ENCODE measurements around the gene SMYD2.
A peak's percentile ranks its signal among the peaks of the same experiment; 100 is the strongest.

The SMYD2 gene

GRCh38 chr1:214281021-214281719, at the start of gene SMYD2:
Gene SMYD2 (plus strand): TSS chr1:214281159. CDS start chr1:214281255, 96 bp downstream.
- DNase-seq (peak; percentile 76), ATAC-seq (ENCODE audit: insufficient read depth, low read depth) (peak; percentile 79)
- TF ChIP-seq EZH2 (IDR thresholded peaks at IDR 0.05; ENCODE audit: borderline replicate concordance, low read depth, low read length, severe bottlenecking) (no peak), CTCF (IDR thresholded peaks at IDR 0.05; ENCODE audit: borderline replicate concordance, extremely low read depth, low read length, poor library complexity, severe bottlenecking) (no peak)
- Histone ChIP-seq H3K27me3 (ENCODE audit: insufficient read depth, low read length, poor library complexity) (no peaks in the 10 kb centered on the region), H3K79me2 (ENCODE audit: insufficient read depth, low read length) (peaks cover 44% of the 10 kb centered on the region), H3K27ac (ENCODE audit: low read length) (peak within 1 kb of the TSS; percentile 85), H3K36me3 (ENCODE audit: insufficient read depth, low read length) (no peaks in the 10 kb centered on the region), H3K4me2 (ENCODE audit: insufficient read depth, low read length) (peak within 1 kb of the TSS; percentile 79), H4K20me1 (ENCODE audit: insufficient read depth, low read length) (no peaks in the 10 kb centered on the region), H3K9me3 (ENCODE audit: insufficient read depth, low read length, severe bottlenecking) (no peaks in the 10 kb centered on the region), H3K4me1 (ENCODE audit: insufficient read depth, low read length) (peaks cover 43% of the 10 kb centered on the region), H3K9ac (ENCODE audit: low read depth, low read length) (peak within 1 kb of the TSS; percentile 94), H3K4me3 (ENCODE audit: low read depth in 1 of 2, low read length in 2 of 2) (peak within 1 kb of the TSS; percentile 31 to 69; a peak in 3 of 4 replicates), H2AFZ (ENCODE audit: low read depth, low read length) (peak within 1 kb of the TSS; percentile 91)

GRCh38 chr1:214233856-214234634, 46.9 kb upstream of the SMYD2 start:
- no peak for TF ChIP-seq CTCF (IDR thresholded peaks at IDR 0.05; ENCODE audit: borderline replicate concordance, extremely low read depth, low read length, poor library complexity, severe bottlenecking)
- no peak for TF ChIP-seq EZH2 (IDR thresholded peaks at IDR 0.05; ENCODE audit: borderline replicate concordance, low read depth, low read length, severe bottlenecking)
- no peaks in the 10 kb centered on the region for H3K79me2 ChIP-seq (ENCODE audit: insufficient read depth, low read length)
- H2AFZ ChIP-seq (ENCODE audit: low read depth, low read length) = no peak overlapping the region
- H3K9ac ChIP-seq (ENCODE audit: low read depth, low read length) = no peak overlapping the region
- DNase-seq (no peak), ATAC-seq (ENCODE audit: insufficient read depth, low read depth) (no peak)
- H3K4me3 ChIP-seq (ENCODE audit: low read depth in 1 of 2, low read length in 2 of 2) = no peak overlapping the region
- H4K20me1 ChIP-seq (ENCODE audit: insufficient read depth, low read length) = no peaks in the 10 kb centered on the region
- no peaks in the 10 kb centered on the region for H3K9me3 ChIP-seq (ENCODE audit: insufficient read depth, low read length, severe bottlenecking)
- H3K4me2 ChIP-seq (ENCODE audit: insufficient read depth, low read length) = no peak overlapping the region
- H3K27ac ChIP-seq (ENCODE audit: low read length) = no peak overlapping the region
- H3K4me1 ChIP-seq (ENCODE audit: insufficient read depth, low read length) = no peaks in the 10 kb centered on the region
- no peaks in the 10 kb centered on the region for H3K36me3 ChIP-seq (ENCODE audit: insufficient read depth, low read length)
- peaks cover 5% of the 10 kb centered on the region for H3K27me3 ChIP-seq (ENCODE audit: insufficient read depth, low read length, poor library complexity)

- Histone ChIP-seq H3K27me3 (ENCODE audit: insufficient read depth, low read length, poor library complexity) (peaks cover 5% of the 10 kb centered on the region), H3K9ac (ENCODE audit: low read depth, low read length) (no peak overlapping the region), H4K20me1 (ENCODE audit: insufficient read depth, low read length) (no peaks in the 10 kb centered on the region), H3K27ac (ENCODE audit: low read length) (no peak overlapping the region), H3K9me3 (ENCODE audit: insufficient read depth, low read length, severe bottlenecking) (no peaks in the 10 kb centered on the region), H3K4me1 (ENCODE audit: insufficient read depth, low read length) (no peaks in the 10 kb centered on the region), H3K4me3 (ENCODE audit: low read depth in 1 of 2, low read length in 2 of 2) (no peak overlapping the region), H3K36me3 (ENCODE audit: insufficient read depth, low read length) (no peaks in the 10 kb centered on the region), H2AFZ (ENCODE audit: low read depth, low read length) (no peak overlapping the region), H3K4me2 (ENCODE audit: insufficient read depth, low read length) (no peak overlapping the region), H3K79me2 (ENCODE audit: insufficient read depth, low read length) (no peaks in the 10 kb centered on the region)
- DNase-seq = no peak
- no peak for ATAC-seq (ENCODE audit: insufficient read depth, low read depth)
- TF ChIP-seq EZH2 (IDR thresholded peaks at IDR 0.05; ENCODE audit: borderline replicate concordance, low read depth, low read length, severe bottlenecking) (no peak), CTCF (IDR thresholded peaks at IDR 0.05; ENCODE audit: borderline replicate concordance, extremely low read depth, low read length, poor library complexity, severe bottlenecking) (no peak)
Measured at GRCh38 chr1:214234635-214235025, 46.3 kb upstream of the SMYD2 start.

Measured in DND-41 (cell line).